K562 (cell line): Measurements from ENCODE around the gene RHEBL1. TPM values are rescaled to one million over a fixed set of nuclear protein-coding genes. Genes with fewer than 3 reads are reported as not detected.
A peak's percentile ranks its signal among the peaks of the same experiment; 100 is the strongest.

ENCODE experiments used
- BRD4 ChIP-seq: fragments of 200-600 bp; sonication (generic); IDR thresholded peaks from 2 replicates; pipeline ENCODE4 v1.6.1; 2017; ENCODE audit warnings: inconsistent platforms
- COPS2 ChIP-seq: fragments of 450-650 bp; conservative IDR thresholded peaks from 2 replicates; pipeline ENCODE4 v1.6.1; 2016; ENCODE audit warnings: mild to moderate bottlenecking, moderate library complexity
- DLX4 ChIP-seq: fragments of 250-450 bp; sonication (Bioruptor Pico); IDR thresholded peaks from 2 replicates; pipeline ENCODE4 v1.6.1; 2021; ENCODE audit warnings: mild to moderate bottlenecking
- EHMT2 ChIP-seq: fragments of 450-650 bp; IDR thresholded peaks from 2 replicates; pipeline ENCODE4 v1.6.1; 2018; ENCODE audit warnings: antibody characterized with exemption
- ELF4 ChIP-seq: fragments of 450-650 bp; formaldehyde crosslinking; IDR thresholded peaks from 2 replicates; pipeline ENCODE4 v1.4.0; 2022; ENCODE audit warnings: missing genetic modification characterization
- FOSL1 ChIP-seq: fragments of 200-800 bp; sonication (Bioruptor generic); conservative IDR thresholded peaks from 2 replicates; pipeline ENCODE4 v1.6.1; 2016; ENCODE audit warnings: missing genetic modification characterization, missing compliant biosample characterization
- FOXA1 ChIP-seq: fragments of 450-650 bp; IDR thresholded peaks from 2 replicates; pipeline ENCODE4 v1.6.1; 2016; ENCODE audit warnings: mild to moderate bottlenecking, borderline replicate concordance
- GABPB1 ChIP-seq: sonication (generic); formaldehyde crosslinking; IDR thresholded peaks from 2 replicates; pipeline ENCODE4 v1.8.0; 2022; ENCODE audit warnings: mild to moderate bottlenecking, missing genetic modification reagents
- HIVEP1 ChIP-seq: fragments of 250-450 bp; sonication (Bioruptor Pico); IDR thresholded peaks from 2 replicates; pipeline ENCODE4 v1.4.0; 2020; ENCODE audit warnings: mild to moderate bottlenecking
- HOXB6 ChIP-seq: fragments of 250-450 bp; sonication (Bioruptor Pico); IDR thresholded peaks from 2 replicates; pipeline ENCODE4 v1.5.1; 2022; ENCODE audit warnings: mild to moderate bottlenecking, borderline replicate concordance
- JUND ChIP-seq, 2 experiments: IDR thresholded peaks; 2 replicates in 1 of 2; 3 replicates in 1 of 2; pipeline ENCODE4 v1.6.1; 2011; ENCODE audit warnings: borderline replicate concordance in 2 of 2, low read depth in 2 of 2, low read length in 2 of 2, improper control_type of control experiment in 1 of 2, missing biosample characterization in 1 of 2, missing genetic modification characterization in 1 of 2, missing genetic modification reagents in 1 of 2
- MLX ChIP-seq, 2 experiments: fragments of 450-650 bp in 1 of 2; sonication (generic) in 1 of 2; formaldehyde crosslinking; conservative IDR thresholded peaks; 2 replicates each; pipeline versions ENCODE4 v1.4.0 to v1.8.1; 2020 to 2022; ENCODE audit warnings: mild to moderate bottlenecking in 1 of 2, missing genetic modification reagents in 1 of 2
- MTA2 ChIP-seq: fragments of 450-650 bp; IDR thresholded peaks from 2 replicates; pipeline ENCODE4 v1.6.1; 2016; ENCODE audit warnings: low read depth
- RBFOX2 ChIP-seq: fragments of 200-400 bp; formaldehyde crosslinking; IDR thresholded peaks from 2 replicates; pipeline ENCODE4 v1.6.1; 2017; ENCODE audit warnings: low read depth, mild to moderate bottlenecking, low read length, moderate library complexity
- SAFB ChIP-seq: fragments of 200-400 bp; formaldehyde crosslinking; IDR thresholded peaks from 2 replicates; pipeline ENCODE4 v1.6.1; 2017; ENCODE audit warnings: low read depth, low read length, borderline replicate concordance
- ZBTB40 ChIP-seq, 2 experiments: fragments of 450-650 bp in 1 of 2; sonication (generic) in 1 of 2; formaldehyde crosslinking in 1 of 2; IDR thresholded peaks; 2 replicates each; pipeline versions ENCODE4 v1.7.1 to v1.9.0; 2016 to 2022; ENCODE audit warnings: inconsistent platforms in 1 of 2, mild to moderate bottlenecking in 1 of 2, missing genetic modification reagents in 1 of 2
- ZNF280B ChIP-seq: fragments of 250-450 bp; sonication (Bioruptor Pico); IDR thresholded peaks from 2 replicates; pipeline ENCODE4 v1.5.1; 2021; ENCODE audit warnings: mild to moderate bottlenecking
- polyA plus RNA-seq, 8 experiments: library from polyadenylated mRNA; depleted of rRNA in 4 of 8; stranded (reverse) in 5 of 8; unstranded in 3 of 8; fragments of >200 nt; fragmentation: Nextera tagmentation in 2 of 8; fragmentation: Illumina TruSeq in 1 of 8; extraction: Ambion mirVana in 2 of 8; extraction: Trizol in 1 of 8; gene quantifications; 2 replicates each; pipeline versions ENCODE4 v1.2.1 to v1.2.3, GENCODE V29; 2011 to 2014; ENCODE audit warnings: inconsistent platforms in 1 of 8, missing spikeins in 1 of 8
- total RNA-seq, 7 experiments: library from RNA; depleted of rRNA in 6 of 7; stranded (reverse); fragments of >200 nt in 6 of 7; fragmentation: Illumina TruSeq in 2 of 7; extraction: Trizol in 2 of 7; gene quantifications; 2 replicates each; pipeline versions ENCODE4 v1.2.1 to v1.2.3, GENCODE V29; 2011 to 2021; ENCODE audit warnings: low replicate concordance in 1 of 7

RHEBL1 gene
- total and polyA plus RNA-seq, 9 of the 15 experiments (the other 6 are each of a cell fraction or from before 2014, with no cell fraction given), result 4.3 to 36.1 (median 8.2) TPM

- TF ChIP-seq ZBTB40 (IDR thresholded peaks at IDR 0.05) (no peak), ZBTB40 (CRISPR knock-in tag; IDR thresholded peaks at IDR 0.05) (no peak), BRD4 (no peak), HOXB6 (CRISPR knock-in tag) (no peak), MLX (CRISPR knock-in tag; conservative IDR thresholded peaks at IDR 0.05) (no peak), FOSL1 (no peak), MTA2 (no peak), RBFOX2 (no peak), ELF4 (0 out of 2 replicates have a peak, but pooled peaks have one; percentile 26), COPS2 (no peak), JUND (IDR thresholded peaks at IDR 0.05; ENCODE audit: borderline replicate concordance, low read depth, low read length) (no peak), JUND (tag; IDR thresholded peaks at IDR 0.05; ENCODE audit: borderline replicate concordance, low read depth, low read length) (no peak), HIVEP1 (CRISPR knock-in tag) (no peak), GABPB1 (CRISPR knock-in tag) (0 out of 2 replicates have a peak, but pooled peaks have one; percentile 48), SAFB (no peak), DLX4 (CRISPR knock-in tag) (no peak), EHMT2 (no peak), ZNF280B (CRISPR knock-in tag) (no peak), FOXA1 (no peak)
These were observed 25.9 kb downstream of the RHEBL1 start (continued) for GRCh38 chr12:49043856-49044258.
